Measurements from ENCODE around the gene KSR1. TPM values are rescaled to one million over a fixed set of nuclear protein-coding genes. Genes with fewer than 3 reads are reported as not detected.
"Not testable (repeated sequence)": the region's sequence is repeated elsewhere in the genome, so short reads cannot be mapped to it uniquely, and the experiment has no call there.

Gene KSR1
- polyA plus RNA-seq, 4 donors, result 8.6 to 73.8 (median 12.9) TPM

GRCh38 chr17:27657620-27658019 lies 201.4 kb downstream of the KSR1 start:
- DNase-seq, result no peak
- no peaks in the 10 kb centered on the region for H3K4me1 ChIP-seq (ENCODE audit: control insufficient read depth in 3 of 3, insufficient read depth in 2 of 3, low read depth in 1 of 3, low read length in 2 of 3)
- no peak for FAIRE-seq
- WGBS, 3 donors, result 49 to 56% (median 54%) methylated on average over 5 of the region's 5 CpGs
- H3K9me3 ChIP-seq (ENCODE audit: control insufficient read depth in 2 of 2, insufficient read depth in 1 of 2, low read depth in 1 of 2, low read length in 1 of 2), result no peaks in the 10 kb centered on the region
- H3K36me3 ChIP-seq (ENCODE audit: control insufficient read depth in 3 of 3, insufficient read depth in 2 of 3, low read depth in 1 of 3, low read length in 3 of 3), result no peaks in the 10 kb centered on the region
- H3K4me3 ChIP-seq (ENCODE audit: low read depth in 1 of 3, low read length in 3 of 3), result no peak overlapping the region
- H3K27me3 ChIP-seq (ENCODE audit: control insufficient read depth in 3 of 3, insufficient read depth in 3 of 3, low read length in 3 of 3), result no peaks in the 10 kb centered on the region
- no peak overlapping the region for H3K27ac ChIP-seq (ENCODE audit: low read depth in 1 of 3, low read length in 2 of 3)

- no peaks in the 10 kb centered on the region for H3K27me3 ChIP-seq (ENCODE audit: control insufficient read depth in 3 of 3, insufficient read depth in 3 of 3, low read length in 3 of 3)
- FAIRE-seq (no peak), DNase-seq (no peak)
- no peaks in the 10 kb centered on the region for H3K9me3 ChIP-seq (ENCODE audit: control insufficient read depth in 2 of 2, insufficient read depth in 1 of 2, low read depth in 1 of 2, low read length in 1 of 2)
- no peak overlapping the region for H3K27ac ChIP-seq (ENCODE audit: low read depth in 1 of 3, low read length in 2 of 3)
- no peaks in the 10 kb centered on the region for H3K36me3 ChIP-seq (ENCODE audit: control insufficient read depth in 3 of 3, insufficient read depth in 2 of 3, low read depth in 1 of 3, low read length in 3 of 3)
- 78 to 86% (median 79%) methylated on average over 6 of the region's 6 CpGs for WGBS, 3 donors
- no peaks in the 10 kb centered on the region for H3K4me1 ChIP-seq (ENCODE audit: control insufficient read depth in 3 of 3, insufficient read depth in 2 of 3, low read depth in 1 of 3, low read length in 2 of 3)
- H3K4me3 ChIP-seq (ENCODE audit: low read depth in 1 of 3, low read length in 3 of 3), result no peak overlapping the region
Observed at GRCh38 chr17:27659683-27660082, 203.4 kb downstream of the KSR1 start.

DNA sequence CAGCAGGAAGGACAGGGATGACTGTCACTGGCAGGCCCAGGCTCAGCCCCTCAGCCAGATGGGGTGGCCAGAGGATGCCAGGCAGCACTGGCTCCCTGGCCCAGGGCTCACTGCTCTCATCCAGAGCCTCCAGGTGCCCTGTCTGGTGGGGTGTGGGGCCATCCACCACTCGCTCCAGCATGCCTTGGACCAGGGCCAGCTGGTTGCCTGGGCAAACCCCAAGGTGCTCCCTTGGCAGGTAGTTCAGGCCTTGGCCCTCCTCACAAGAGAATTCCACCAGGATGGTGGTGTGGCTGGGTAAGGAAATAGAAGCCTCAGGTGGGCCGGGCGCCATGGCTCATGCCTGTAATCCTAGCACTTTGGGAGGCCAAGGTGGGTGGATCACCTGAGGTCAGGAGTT lies 204.2 kb downstream of the KSR1 start:
- DNase-seq (no peak), FAIRE-seq (no peak)
- Histone ChIP-seq H3K27ac (ENCODE audit: low read depth in 1 of 3, low read length in 2 of 3) (no peak overlapping the region), H3K27me3 (ENCODE audit: control insufficient read depth in 3 of 3, insufficient read depth in 3 of 3, low read length in 3 of 3) (no peaks in the 10 kb centered on the region), H3K4me3 (ENCODE audit: low read depth in 1 of 3, low read length in 3 of 3) (no peak overlapping the region), H3K4me1 (ENCODE audit: control insufficient read depth in 3 of 3, insufficient read depth in 2 of 3, low read depth in 1 of 3, low read length in 2 of 3) (no peaks in the 10 kb centered on the region), H3K9me3 (ENCODE audit: control insufficient read depth in 2 of 2, insufficient read depth in 1 of 2, low read depth in 1 of 2, low read length in 1 of 2) (no peaks in the 10 kb centered on the region), H3K36me3 (ENCODE audit: control insufficient read depth in 3 of 3, insufficient read depth in 2 of 3, low read depth in 1 of 3, low read length in 3 of 3) (no peaks in the 10 kb centered on the region)
- 59 to 74% (median 73%) methylated on average over 3 of the region's 3 CpGs for WGBS, 3 donors

DNA sequence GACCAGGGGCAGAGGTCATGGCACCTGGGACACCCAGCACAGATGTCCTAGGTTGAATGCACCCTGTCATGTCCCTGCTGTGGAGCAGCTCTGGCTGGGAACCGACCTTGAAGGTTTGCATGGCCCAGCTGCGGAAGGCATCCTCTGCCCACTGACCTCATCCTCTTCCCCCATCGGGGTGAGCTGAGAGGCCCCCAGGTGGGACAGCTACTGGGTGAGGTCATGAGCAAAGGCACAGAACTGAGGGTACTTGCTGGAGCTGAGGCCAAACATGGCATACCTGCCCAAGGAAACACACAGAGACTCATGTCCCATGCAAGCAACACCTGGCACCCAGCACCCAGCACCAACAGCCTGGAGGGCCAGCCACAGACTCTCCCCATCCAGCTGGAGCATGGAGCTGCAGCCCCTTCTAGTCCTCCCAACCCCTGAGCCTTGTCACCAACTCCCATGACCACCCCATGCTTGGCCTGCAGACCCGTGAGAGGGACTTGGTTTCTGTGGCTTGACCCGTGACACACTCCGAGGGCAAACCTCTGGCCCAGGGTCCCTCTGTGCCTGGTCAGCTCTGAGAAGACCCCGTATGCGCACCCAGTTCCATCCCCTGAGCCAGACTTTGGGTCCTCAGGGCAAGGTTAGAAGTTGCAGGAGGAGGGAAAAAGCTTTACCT lies 207.8 kb downstream of the KSR1 start:
- DNase-seq (no peak), FAIRE-seq (no peak)
- H3K36me3 ChIP-seq (ENCODE audit: control insufficient read depth in 3 of 3, insufficient read depth in 2 of 3, low read depth in 1 of 3, low read length in 3 of 3), result no peaks in the 10 kb centered on the region
- no peaks in the 10 kb centered on the region for H3K9me3 ChIP-seq (ENCODE audit: control insufficient read depth in 2 of 2, insufficient read depth in 1 of 2, low read depth in 1 of 2, low read length in 1 of 2)
- no peaks in the 10 kb centered on the region for H3K4me1 ChIP-seq (ENCODE audit: control insufficient read depth in 3 of 3, insufficient read depth in 2 of 3, low read depth in 1 of 3, low read length in 2 of 3)
- H3K4me3 ChIP-seq (ENCODE audit: low read depth in 1 of 3, low read length in 3 of 3), result no peak overlapping the region
- no peak overlapping the region for H3K27ac ChIP-seq (ENCODE audit: low read depth in 1 of 3, low read length in 2 of 3)
- no peaks in the 10 kb centered on the region for H3K27me3 ChIP-seq (ENCODE audit: control insufficient read depth in 3 of 3, insufficient read depth in 3 of 3, low read length in 3 of 3)
- 88 to 92% (median 92%) methylated on average over 8 of the region's 8 CpGs for WGBS, 3 donors

DNA sequence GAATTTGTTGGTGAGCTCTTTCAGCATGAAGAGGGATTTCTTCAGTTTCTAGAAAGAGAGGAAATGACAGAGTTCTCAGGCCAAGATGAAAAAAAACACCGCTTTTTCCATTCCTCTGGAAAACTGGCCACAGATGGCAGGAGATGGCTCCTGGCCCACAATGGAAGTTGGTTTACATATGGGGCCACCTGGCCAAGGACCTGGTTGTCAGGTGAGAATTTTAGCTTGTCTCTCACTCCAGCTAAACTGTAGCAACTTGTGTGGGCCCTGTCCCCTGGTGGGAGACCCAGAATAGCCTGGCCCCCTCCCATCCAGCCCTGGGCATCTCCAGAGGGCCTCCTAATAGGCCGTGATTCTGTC lies 208.3 kb downstream of the KSR1 start:
- no peak for DNase-seq
- 74 to 78% (median 74%) methylated on average over 2 of the region's 2 CpGs for WGBS, 3 donors
- H3K27ac ChIP-seq (ENCODE audit: low read depth in 1 of 3, low read length in 2 of 3), result no peak overlapping the region
- no peaks in the 10 kb centered on the region for H3K4me1 ChIP-seq (ENCODE audit: control insufficient read depth in 3 of 3, insufficient read depth in 2 of 3, low read depth in 1 of 3, low read length in 2 of 3)
- no peak overlapping the region for H3K4me3 ChIP-seq (ENCODE audit: low read depth in 1 of 3, low read length in 3 of 3)
- H3K36me3 ChIP-seq (ENCODE audit: control insufficient read depth in 3 of 3, insufficient read depth in 2 of 3, low read depth in 1 of 3, low read length in 3 of 3), result no peaks in the 10 kb centered on the region
- no peaks in the 10 kb centered on the region for H3K9me3 ChIP-seq (ENCODE audit: control insufficient read depth in 2 of 2, insufficient read depth in 1 of 2, low read depth in 1 of 2, low read length in 1 of 2)
- FAIRE-seq, result no peak
- H3K27me3 ChIP-seq (ENCODE audit: control insufficient read depth in 3 of 3, insufficient read depth in 3 of 3, low read length in 3 of 3), result no peaks in the 10 kb centered on the region

DNA sequence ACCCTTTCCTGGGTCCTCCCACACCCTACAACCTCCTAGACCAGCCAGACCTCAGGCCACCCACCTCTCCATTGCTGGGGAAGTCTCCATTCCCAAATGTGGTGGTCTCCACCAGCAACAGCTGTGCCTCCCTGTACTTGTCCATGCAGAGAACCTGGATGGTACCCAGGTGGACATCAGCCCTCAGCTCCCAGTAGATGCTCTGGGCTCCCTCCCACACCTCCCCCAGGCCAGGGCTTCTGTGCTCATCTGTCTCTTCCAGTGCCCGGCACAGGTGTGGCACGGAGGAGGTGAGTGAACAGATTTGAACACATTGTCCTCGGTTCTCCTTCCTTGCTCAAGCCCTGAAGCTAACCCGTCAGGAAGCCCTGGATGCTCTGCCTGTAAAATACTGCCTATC lies 209.3 kb downstream of the KSR1 start:
- no peak overlapping the region for H3K27ac ChIP-seq (ENCODE audit: low read depth in 1 of 3, low read length in 2 of 3)
- no peak for DNase-seq
- 81 to 92% (median 91%) methylated on average over 4 of the region's 4 CpGs for WGBS, 3 donors
- H3K4me3 ChIP-seq (ENCODE audit: low read depth in 1 of 3, low read length in 3 of 3), result no peak overlapping the region
- FAIRE-seq, result no peak
- H3K36me3 ChIP-seq (ENCODE audit: control insufficient read depth in 3 of 3, insufficient read depth in 2 of 3, low read depth in 1 of 3, low read length in 3 of 3), result no peaks in the 10 kb centered on the region
- H3K27me3 ChIP-seq (ENCODE audit: control insufficient read depth in 3 of 3, insufficient read depth in 3 of 3, low read length in 3 of 3), result no peaks in the 10 kb centered on the region
- no peaks in the 10 kb centered on the region for H3K4me1 ChIP-seq (ENCODE audit: control insufficient read depth in 3 of 3, insufficient read depth in 2 of 3, low read depth in 1 of 3, low read length in 2 of 3)
- H3K9me3 ChIP-seq (ENCODE audit: control insufficient read depth in 2 of 2, insufficient read depth in 1 of 2, low read depth in 1 of 2, low read length in 1 of 2), result no peaks in the 10 kb centered on the region

DNA sequence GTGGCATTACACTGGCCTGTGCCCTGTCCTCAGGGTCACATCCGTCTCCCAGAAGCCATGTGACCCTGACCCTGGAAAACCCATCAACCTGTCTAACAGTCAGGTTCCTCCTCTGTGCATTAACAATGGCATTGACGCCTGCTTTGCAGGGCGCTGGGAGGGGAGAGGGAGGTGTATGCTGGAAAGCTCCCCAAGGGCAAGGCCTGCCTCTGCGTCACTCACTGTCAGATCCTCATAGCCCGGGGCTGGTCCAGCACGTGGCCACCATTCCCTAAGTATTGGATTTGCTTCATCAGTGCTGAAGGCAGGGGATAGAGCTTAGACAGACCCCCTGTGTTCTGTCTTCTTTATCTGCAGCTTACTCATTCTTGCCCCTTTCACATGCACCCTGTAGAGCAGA lies 210.0 kb downstream of the KSR1 start:
- H3K4me1 ChIP-seq (ENCODE audit: control insufficient read depth in 3 of 3, insufficient read depth in 2 of 3, low read depth in 1 of 3, low read length in 2 of 3); H3K27me3 ChIP-seq (ENCODE audit: control insufficient read depth in 3 of 3, insufficient read depth in 3 of 3, low read length in 3 of 3); H3K36me3 ChIP-seq (ENCODE audit: control insufficient read depth in 3 of 3, insufficient read depth in 2 of 3, low read depth in 1 of 3, low read length in 3 of 3); FAIRE-seq; H3K4me3 ChIP-seq (ENCODE audit: low read depth in 1 of 3, low read length in 3 of 3); H3K9me3 ChIP-seq (ENCODE audit: control insufficient read depth in 2 of 2, insufficient read depth in 1 of 2, low read depth in 1 of 2, low read length in 1 of 2); H3K27ac ChIP-seq (ENCODE audit: low read depth in 1 of 3, low read length in 2 of 3); DNase-seq: not testable (repeated sequence)
- 74 to 80% (median 75%) methylated on average over 6 of the region's 6 CpGs for WGBS, 3 donors

- no peaks in the 10 kb centered on the region for H3K9me3 ChIP-seq (ENCODE audit: control insufficient read depth in 2 of 2, insufficient read depth in 1 of 2, low read depth in 1 of 2, low read length in 1 of 2)
- no peaks in the 10 kb centered on the region for H3K36me3 ChIP-seq (ENCODE audit: control insufficient read depth in 3 of 3, insufficient read depth in 2 of 3, low read depth in 1 of 3, low read length in 3 of 3)
- H3K27ac ChIP-seq (ENCODE audit: low read depth in 1 of 3, low read length in 2 of 3), result no peak overlapping the region
- WGBS, 3 donors, result 83 to 88% (median 87%) methylated on average over 11 of the region's 11 CpGs
- H3K4me1 ChIP-seq (ENCODE audit: control insufficient read depth in 3 of 3, insufficient read depth in 2 of 3, low read depth in 1 of 3, low read length in 2 of 3), result no peaks in the 10 kb centered on the region
- H3K27me3 ChIP-seq (ENCODE audit: control insufficient read depth in 3 of 3, insufficient read depth in 3 of 3, low read length in 3 of 3), result no peaks in the 10 kb centered on the region
- no peak overlapping the region for H3K4me3 ChIP-seq (ENCODE audit: low read depth in 1 of 3, low read length in 3 of 3)
- FAIRE-seq (no peak), DNase-seq (no peak)
Observed at GRCh38 chr17:27666831-27667560, 210.7 kb downstream of the KSR1 start.
